ENCODE data around the gene CACNA1D. TPM values are rescaled to one million over a fixed set of nuclear protein-coding genes. Genes with fewer than 3 reads are reported as not detected.

Gene CACNA1D
- total RNA-seq, 2 donors from 2014 or later: 0.68 to 1.5 TPM

DNA sequence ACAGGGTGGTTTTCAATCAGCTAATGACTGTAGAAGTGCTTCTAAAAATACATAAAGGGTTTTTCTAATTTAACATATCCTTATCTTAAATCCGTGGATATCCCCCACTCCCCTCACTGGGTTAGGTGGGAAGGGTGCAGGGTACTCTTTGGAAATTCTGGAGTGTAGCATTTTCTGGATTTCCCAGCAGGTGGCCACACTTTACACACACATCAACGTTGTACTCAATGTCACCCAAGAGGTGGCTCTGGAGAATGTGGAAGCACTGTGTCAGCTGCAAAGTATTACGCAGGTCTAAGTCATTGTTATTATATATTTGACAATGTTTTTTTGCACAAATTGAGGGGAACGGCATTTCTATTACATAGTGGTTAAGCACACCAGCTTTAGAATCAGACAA lies 183.0 kb downstream of the CACNA1D start:
- no peaks in the 10 kb centered on the region for H3K27me3 ChIP-seq (replicated peaks; ENCODE audit: insufficient read depth)
- DNase-seq (ENCODE audit: low spot score): no peak
- no peaks in the 10 kb centered on the region for H3K36me3 ChIP-seq
- no peak overlapping the region for H3K27ac ChIP-seq
- no peak overlapping the region for H3K4me3 ChIP-seq
- no peaks in the 10 kb centered on the region for H3K9me3 ChIP-seq
- TF ChIP-seq, protein P1, sequence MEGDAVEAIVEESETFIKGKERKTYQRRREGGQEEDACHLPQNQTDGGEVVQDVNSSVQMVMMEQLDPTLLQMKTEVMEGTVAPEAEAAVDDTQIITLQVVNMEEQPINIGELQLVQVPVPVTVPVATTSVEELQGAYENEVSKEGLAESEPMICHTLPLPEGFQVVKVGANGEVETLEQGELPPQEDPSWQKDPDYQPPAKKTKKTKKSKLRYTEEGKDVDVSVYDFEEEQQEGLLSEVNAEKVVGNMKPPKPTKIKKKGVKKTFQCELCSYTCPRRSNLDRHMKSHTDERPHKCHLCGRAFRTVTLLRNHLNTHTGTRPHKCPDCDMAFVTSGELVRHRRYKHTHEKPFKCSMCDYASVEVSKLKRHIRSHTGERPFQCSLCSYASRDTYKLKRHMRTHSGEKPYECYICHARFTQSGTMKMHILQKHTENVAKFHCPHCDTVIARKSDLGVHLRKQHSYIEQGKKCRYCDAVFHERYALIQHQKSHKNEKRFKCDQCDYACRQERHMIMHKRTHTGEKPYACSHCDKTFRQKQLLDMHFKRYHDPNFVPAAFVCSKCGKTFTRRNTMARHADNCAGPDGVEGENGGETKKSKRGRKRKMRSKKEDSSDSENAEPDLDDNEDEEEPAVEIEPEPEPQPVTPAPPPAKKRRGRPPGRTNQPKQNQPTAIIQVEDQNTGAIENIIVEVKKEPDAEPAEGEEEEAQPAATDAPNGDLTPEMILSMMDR (IDR thresholded peaks at IDR 0.05): no peak
- H3K4me1 ChIP-seq (ENCODE audit: control insufficient read depth in 1 of 2, low read depth in 2 of 2): no peaks in the 10 kb centered on the region
- no peak for ATAC-seq (ENCODE audit: insufficient number of reproducible peaks, low FRiP score, low read depth)

DNA sequence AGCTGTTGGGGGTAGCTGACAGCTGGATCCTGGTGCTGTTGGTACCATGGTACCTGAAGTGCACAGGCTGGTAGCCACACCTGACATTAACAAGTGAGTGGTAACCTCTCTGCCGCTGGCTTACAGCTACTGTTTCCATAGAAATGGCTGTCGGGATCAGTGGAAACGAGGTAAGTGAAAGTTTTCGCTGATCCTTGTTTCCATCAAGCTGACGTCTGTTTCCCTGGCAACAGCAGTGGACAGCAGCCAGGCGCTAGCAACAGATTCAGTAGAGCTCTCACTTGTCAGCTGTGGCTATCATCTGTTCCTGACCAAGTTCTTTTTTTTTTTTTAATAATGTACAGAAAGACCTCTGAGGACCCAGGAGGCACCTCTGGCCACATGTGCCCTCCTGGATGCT lies 185.6 kb downstream of the CACNA1D start:
- H3K4me3 ChIP-seq: no peak overlapping the region
- H3K4me1 ChIP-seq (ENCODE audit: control insufficient read depth in 1 of 2, low read depth in 2 of 2): no peaks in the 10 kb centered on the region
- DNase-seq (ENCODE audit: low spot score) (no peak), ATAC-seq (ENCODE audit: insufficient number of reproducible peaks, low FRiP score, low read depth) (no peak)
- no peak overlapping the region for H3K27ac ChIP-seq
- H3K36me3 ChIP-seq: no peaks in the 10 kb centered on the region
- TF ChIP-seq, protein P1 (IDR thresholded peaks at IDR 0.05): no peak
- no peaks in the 10 kb centered on the region for H3K9me3 ChIP-seq
- no peaks in the 10 kb centered on the region for H3K27me3 ChIP-seq (replicated peaks; ENCODE audit: insufficient read depth)

DNA sequence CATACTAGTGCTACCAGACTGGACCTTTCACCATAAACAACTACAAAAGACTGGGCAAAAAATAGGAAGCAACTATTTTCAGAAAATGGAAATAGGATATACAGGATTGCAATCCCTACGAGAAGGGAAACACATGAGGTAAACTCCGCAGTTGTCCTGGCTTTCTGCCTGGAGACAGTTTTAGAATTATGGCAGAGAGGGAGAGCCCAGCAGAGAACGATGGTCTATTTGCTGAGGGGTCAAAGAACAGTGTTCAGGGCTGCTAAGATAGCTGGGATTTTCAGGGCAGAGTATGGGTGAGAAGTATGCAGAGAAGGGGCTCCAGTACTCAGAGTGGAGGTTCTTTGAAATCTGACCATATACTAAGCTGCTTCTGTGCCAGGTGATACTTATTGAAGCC lies 188.4 kb downstream of the CACNA1D start:
- no peaks in the 10 kb centered on the region for H3K9me3 ChIP-seq
- ATAC-seq (ENCODE audit: insufficient number of reproducible peaks, low FRiP score, low read depth) (no peak), DNase-seq (ENCODE audit: low spot score) (no peak)
- no peaks in the 10 kb centered on the region for H3K27me3 ChIP-seq (replicated peaks; ENCODE audit: insufficient read depth)
- TF ChIP-seq, protein P1 (IDR thresholded peaks at IDR 0.05): no peak
- no peaks in the 10 kb centered on the region for H3K4me1 ChIP-seq (ENCODE audit: control insufficient read depth in 1 of 2, low read depth in 2 of 2)
- no peak overlapping the region for H3K27ac ChIP-seq
- no peaks in the 10 kb centered on the region for H3K36me3 ChIP-seq
- H3K4me3 ChIP-seq: no peak overlapping the region

DNA sequence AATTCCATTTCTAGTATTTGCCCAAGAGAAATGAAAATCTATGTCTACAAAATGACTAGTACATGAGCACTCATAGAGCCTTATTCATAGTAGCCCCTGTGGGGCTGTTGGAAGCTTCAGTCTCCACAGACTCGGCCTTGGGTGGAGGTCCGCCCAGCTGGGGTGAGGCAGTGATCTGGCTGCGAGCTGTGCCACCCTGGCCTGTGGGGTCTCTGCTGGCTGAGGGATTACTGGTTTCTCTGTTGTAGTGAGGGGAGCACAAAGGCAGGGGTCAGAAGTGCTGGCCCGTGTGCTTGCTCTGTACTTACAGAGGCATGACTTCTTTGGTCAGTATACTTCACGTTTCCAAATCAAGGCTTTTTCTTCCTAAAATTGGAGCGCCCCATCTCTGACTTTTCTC lies 193.7 kb downstream of the CACNA1D start:
- no peaks in the 10 kb centered on the region for H3K9me3 ChIP-seq
- TF ChIP-seq, protein P1 (IDR thresholded peaks at IDR 0.05): no peak
- ATAC-seq (ENCODE audit: insufficient number of reproducible peaks, low FRiP score, low read depth) (no peak), DNase-seq (ENCODE audit: low spot score) (no peak)
- H3K4me3 ChIP-seq: no peak overlapping the region
- H3K36me3 ChIP-seq: no peaks in the 10 kb centered on the region
- no peaks in the 10 kb centered on the region for H3K4me1 ChIP-seq (ENCODE audit: control insufficient read depth in 1 of 2, low read depth in 2 of 2)
- no peaks in the 10 kb centered on the region for H3K27me3 ChIP-seq (replicated peaks; ENCODE audit: insufficient read depth)
- H3K27ac ChIP-seq: no peak overlapping the region

DNA sequence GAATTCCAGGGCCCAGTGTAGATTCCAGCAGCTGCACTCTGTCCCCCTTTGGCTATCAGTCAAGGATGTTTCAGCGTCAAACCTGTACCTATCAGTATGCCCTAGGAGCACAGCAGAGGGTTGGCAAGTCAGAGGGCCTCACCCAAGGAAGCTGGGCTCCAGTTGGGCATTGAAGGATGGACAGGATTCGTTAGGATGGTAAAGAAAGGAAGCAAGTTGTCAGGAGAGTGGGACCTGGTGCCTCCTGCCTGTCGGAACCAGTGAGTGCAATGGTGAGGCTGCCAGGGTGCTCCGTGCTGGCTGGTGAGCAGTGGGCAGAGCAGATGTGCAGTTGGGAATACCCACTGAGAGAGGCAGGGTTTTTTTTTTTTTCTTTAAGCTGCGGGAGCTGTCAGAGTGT lies 194.6 kb downstream of the CACNA1D start:
- no peak for DNase-seq (ENCODE audit: low spot score)
- no peaks in the 10 kb centered on the region for H3K36me3 ChIP-seq
- no peak overlapping the region for H3K27ac ChIP-seq
- ATAC-seq (ENCODE audit: insufficient number of reproducible peaks, low FRiP score, low read depth): no peak
- no peaks in the 10 kb centered on the region for H3K9me3 ChIP-seq
- H3K27me3 ChIP-seq (replicated peaks; ENCODE audit: insufficient read depth): no peaks in the 10 kb centered on the region
- H3K4me3 ChIP-seq: no peak overlapping the region
- TF ChIP-seq, protein P1 (IDR thresholded peaks at IDR 0.05): no peak
- no peaks in the 10 kb centered on the region for H3K4me1 ChIP-seq (ENCODE audit: control insufficient read depth in 1 of 2, low read depth in 2 of 2)

Measured in thoracic aorta (tissue), 2 donors.